Measurements from ENCODE around the gene MFSD6. TPM values are rescaled to one million over a fixed set of nuclear protein-coding genes. Genes with fewer than 3 reads are reported as not detected.

The MFSD6 gene
- total RNA-seq, 1 donor from 2014 or later: 1.5 TPM

GRCh38 chr2:190362894-190363293, 45.3 kb upstream of the MFSD6 start:
- no peak for DNase-seq (ENCODE audit: low read depth, low spot score)

GRCh38 chr2:190365499-190366204, 42.5 kb upstream of the MFSD6 start:
- Mint-ChIP-seq H3K36me3 (ENCODE audit: low read depth) (peaks cover 2% of the 10 kb centered on the region), H3K27me3 (ENCODE audit: low read depth) (no peaks in the 10 kb centered on the region), H3K4me1 (no peaks in the 10 kb centered on the region), H3K4me3 (no peak overlapping the region), H3K27ac (ENCODE audit: unreplicated experiment) (no peak overlapping the region), H3K9me3 (no peaks in the 10 kb centered on the region)
- no peak for DNase-seq (ENCODE audit: low read depth, low spot score)
- TF ChIP-seq CTCF (conservative IDR thresholded peaks at IDR 0.05): no peak

More at GRCh38 chr2:190362894-190363293, 45.3 kb upstream of the MFSD6 start:
- TF ChIP-seq CTCF (conservative IDR thresholded peaks at IDR 0.05): no peak
- H3K36me3 Mint-ChIP-seq (ENCODE audit: low read depth): peaks cover 2% of the 10 kb centered on the region
- no peaks in the 10 kb centered on the region for H3K27me3 Mint-ChIP-seq (ENCODE audit: low read depth)
- no peak overlapping the region for H3K4me3 Mint-ChIP-seq
- no peak overlapping the region for H3K27ac Mint-ChIP-seq (ENCODE audit: unreplicated experiment)
- H3K9me3 Mint-ChIP-seq: no peaks in the 10 kb centered on the region
- H3K4me1 Mint-ChIP-seq: peaks cover 11% of the 10 kb centered on the region

- Mint-ChIP-seq H3K4me1 (no peaks in the 10 kb centered on the region), H3K27me3 (ENCODE audit: low read depth) (no peaks in the 10 kb centered on the region), H3K36me3 (ENCODE audit: low read depth) (peaks cover 2% of the 10 kb centered on the region), H3K9me3 (no peaks in the 10 kb centered on the region), H3K4me3 (no peak overlapping the region), H3K27ac (ENCODE audit: unreplicated experiment) (no peak overlapping the region)
- no peak for TF ChIP-seq CTCF (conservative IDR thresholded peaks at IDR 0.05)
- DNase-seq (ENCODE audit: low read depth, low spot score): no peak
Observed at GRCh38 chr2:190366248-190366753, 41.9 kb upstream of the MFSD6 start.

GRCh38 chr2:190367091-190367490, 41.1 kb upstream of the MFSD6 start:
- peaks cover under 1% of the 10 kb centered on the region for H3K4me1 Mint-ChIP-seq
- H3K36me3 Mint-ChIP-seq (ENCODE audit: low read depth): peaks cover 2% of the 10 kb centered on the region
- DNase-seq (ENCODE audit: low read depth, low spot score): no peak
- no peaks in the 10 kb centered on the region for H3K27me3 Mint-ChIP-seq (ENCODE audit: low read depth)
- H3K9me3 Mint-ChIP-seq: no peaks in the 10 kb centered on the region
- no peak overlapping the region for H3K4me3 Mint-ChIP-seq
- TF ChIP-seq CTCF (conservative IDR thresholded peaks at IDR 0.05): no peak
- H3K27ac Mint-ChIP-seq (ENCODE audit: unreplicated experiment): no peak overlapping the region

- no peaks in the 10 kb centered on the region for H3K36me3 Mint-ChIP-seq (ENCODE audit: low read depth)
- H3K27me3 Mint-ChIP-seq (ENCODE audit: low read depth): no peaks in the 10 kb centered on the region
- TF ChIP-seq CTCF (conservative IDR thresholded peaks at IDR 0.05): no peak
- DNase-seq (ENCODE audit: low read depth, low spot score): no peak
- no peak overlapping the region for H3K27ac Mint-ChIP-seq (ENCODE audit: unreplicated experiment)
- no peaks in the 10 kb centered on the region for H3K9me3 Mint-ChIP-seq
- H3K4me1 Mint-ChIP-seq: peaks cover 6% of the 10 kb centered on the region
- no peak overlapping the region for H3K4me3 Mint-ChIP-seq
Observed at GRCh38 chr2:190369635-190370034, 38.5 kb upstream of the MFSD6 start.
